AG09309 (cell line): ENCODE data around the gene HIVEP3.

ENCODE experiments used
- DNase-seq: peaks from one replicate; pipeline ENCODE4 v3.0.0-alpha.2; 2010; ENCODE audit warnings: low read depth
- H3K4me3 ChIP-seq: 2 replicates; pipeline ENCODE4 v1.5.1; 2011; ENCODE audit warnings: mild to moderate bottlenecking, low read depth, low read length, moderate library complexity; ENCODE audit not compliant: control insufficient read depth
- CTCF ChIP-seq: IDR thresholded peaks from 2 replicates; pipeline ENCODE4 v1.5.1; 2011; ENCODE audit warnings: mild to moderate bottlenecking, low read depth, low read length, inconsistent platforms; ENCODE audit not compliant: insufficient read depth, control insufficient read depth; ENCODE audit errors: missing control alignments

Gene HIVEP3

GRCh38 chr1:41478118-41478748, 440.5 kb downstream of the HIVEP3 start:
- H3K4me3 ChIP-seq: no peak overlapping the region
- no peak for TF ChIP-seq CTCF
- DNase-seq: no peak

- DNase-seq: no peak
- no peak overlapping the region for H3K4me3 ChIP-seq
- no peak for TF ChIP-seq CTCF
Measured at GRCh38 chr1:41476807-41477361, 441.8 kb downstream of the HIVEP3 start.

- H3K4me3 ChIP-seq: no peak overlapping the region
- TF ChIP-seq CTCF: peak; percentile 11
- DNase-seq: no peak
Measured at GRCh38 chr1:41475859-41476567, 442.7 kb downstream of the HIVEP3 start.

- no peak for TF ChIP-seq CTCF
- no peak for DNase-seq
- no peak overlapping the region for H3K4me3 ChIP-seq
Measured at GRCh38 chr1:41475346-41475745, 443.4 kb downstream of the HIVEP3 start.

GRCh38 chr1:41474490-41475271, 444.0 kb downstream of the HIVEP3 start:
- no peak for DNase-seq
- no peak overlapping the region for H3K4me3 ChIP-seq
- TF ChIP-seq CTCF: no peak

- DNase-seq: no peak
- no peak for TF ChIP-seq CTCF
- no peak overlapping the region for H3K4me3 ChIP-seq
Measured at GRCh38 chr1:41473738-41474362, 444.9 kb downstream of the HIVEP3 start.
